GM12865 (cell line): ENCODE measurements around the gene SAFB2.

Experiments
- DNase-seq: peaks from one replicate; pipeline ENCODE4 v3.0.0; 2010; ENCODE audit warnings: low read depth
- H3K4me3 ChIP-seq: 2 replicates; pipeline ENCODE4 v1.5.1; 2011; ENCODE audit warnings: mild to moderate bottlenecking, low read depth, low read length, control low read depth
- TF ChIP-seq, protein P1 (sequence below): IDR thresholded peaks from 2 replicates; pipeline ENCODE4 v1.5.1; 2011; ENCODE audit warnings: low read length, control low read depth, low read depth, inconsistent platforms; ENCODE audit not compliant: insufficient read depth; ENCODE audit errors: missing control alignments

The SAFB2 gene

DNA sequence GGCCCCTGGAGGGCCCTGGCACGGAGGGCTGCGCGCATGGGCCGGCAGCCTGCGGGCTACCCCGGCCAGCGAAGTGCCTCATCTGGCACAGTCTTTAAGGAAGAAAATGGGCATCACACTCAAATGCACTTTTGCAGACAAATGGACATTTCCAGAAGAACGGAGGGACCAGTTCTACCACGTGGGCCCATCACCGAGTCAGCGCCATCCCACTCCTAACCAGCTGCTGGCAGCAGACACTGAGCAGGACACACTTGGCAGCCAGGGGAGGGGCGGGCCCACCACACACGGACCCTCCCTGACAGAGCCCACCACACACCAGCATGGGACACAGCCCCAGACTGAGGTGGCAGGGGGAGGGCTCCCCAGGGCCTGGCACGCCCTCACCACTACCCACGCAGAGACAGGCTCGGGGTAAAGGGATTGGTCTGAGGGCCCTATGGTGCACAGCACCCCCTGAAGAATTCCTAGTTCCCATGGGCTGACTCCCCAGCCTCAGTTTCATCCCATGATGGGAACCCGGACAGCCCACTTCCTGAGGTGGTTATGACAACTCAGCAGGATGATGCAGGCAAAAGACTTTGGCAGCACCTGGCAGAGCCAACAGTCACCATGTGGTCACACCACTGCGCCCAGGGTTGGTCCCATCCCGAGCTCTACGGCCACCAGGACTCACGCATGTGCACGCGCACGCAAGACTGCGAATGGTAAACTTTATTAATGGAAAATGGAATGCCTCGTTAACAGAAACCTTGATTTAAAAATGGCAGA is 36.1 kb downstream of the SAFB2 start:
- no peak for DNase-seq
- no peak overlapping the region for H3K4me3 ChIP-seq
- TF ChIP-seq, protein P1, sequence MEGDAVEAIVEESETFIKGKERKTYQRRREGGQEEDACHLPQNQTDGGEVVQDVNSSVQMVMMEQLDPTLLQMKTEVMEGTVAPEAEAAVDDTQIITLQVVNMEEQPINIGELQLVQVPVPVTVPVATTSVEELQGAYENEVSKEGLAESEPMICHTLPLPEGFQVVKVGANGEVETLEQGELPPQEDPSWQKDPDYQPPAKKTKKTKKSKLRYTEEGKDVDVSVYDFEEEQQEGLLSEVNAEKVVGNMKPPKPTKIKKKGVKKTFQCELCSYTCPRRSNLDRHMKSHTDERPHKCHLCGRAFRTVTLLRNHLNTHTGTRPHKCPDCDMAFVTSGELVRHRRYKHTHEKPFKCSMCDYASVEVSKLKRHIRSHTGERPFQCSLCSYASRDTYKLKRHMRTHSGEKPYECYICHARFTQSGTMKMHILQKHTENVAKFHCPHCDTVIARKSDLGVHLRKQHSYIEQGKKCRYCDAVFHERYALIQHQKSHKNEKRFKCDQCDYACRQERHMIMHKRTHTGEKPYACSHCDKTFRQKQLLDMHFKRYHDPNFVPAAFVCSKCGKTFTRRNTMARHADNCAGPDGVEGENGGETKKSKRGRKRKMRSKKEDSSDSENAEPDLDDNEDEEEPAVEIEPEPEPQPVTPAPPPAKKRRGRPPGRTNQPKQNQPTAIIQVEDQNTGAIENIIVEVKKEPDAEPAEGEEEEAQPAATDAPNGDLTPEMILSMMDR: no peak

DNA sequence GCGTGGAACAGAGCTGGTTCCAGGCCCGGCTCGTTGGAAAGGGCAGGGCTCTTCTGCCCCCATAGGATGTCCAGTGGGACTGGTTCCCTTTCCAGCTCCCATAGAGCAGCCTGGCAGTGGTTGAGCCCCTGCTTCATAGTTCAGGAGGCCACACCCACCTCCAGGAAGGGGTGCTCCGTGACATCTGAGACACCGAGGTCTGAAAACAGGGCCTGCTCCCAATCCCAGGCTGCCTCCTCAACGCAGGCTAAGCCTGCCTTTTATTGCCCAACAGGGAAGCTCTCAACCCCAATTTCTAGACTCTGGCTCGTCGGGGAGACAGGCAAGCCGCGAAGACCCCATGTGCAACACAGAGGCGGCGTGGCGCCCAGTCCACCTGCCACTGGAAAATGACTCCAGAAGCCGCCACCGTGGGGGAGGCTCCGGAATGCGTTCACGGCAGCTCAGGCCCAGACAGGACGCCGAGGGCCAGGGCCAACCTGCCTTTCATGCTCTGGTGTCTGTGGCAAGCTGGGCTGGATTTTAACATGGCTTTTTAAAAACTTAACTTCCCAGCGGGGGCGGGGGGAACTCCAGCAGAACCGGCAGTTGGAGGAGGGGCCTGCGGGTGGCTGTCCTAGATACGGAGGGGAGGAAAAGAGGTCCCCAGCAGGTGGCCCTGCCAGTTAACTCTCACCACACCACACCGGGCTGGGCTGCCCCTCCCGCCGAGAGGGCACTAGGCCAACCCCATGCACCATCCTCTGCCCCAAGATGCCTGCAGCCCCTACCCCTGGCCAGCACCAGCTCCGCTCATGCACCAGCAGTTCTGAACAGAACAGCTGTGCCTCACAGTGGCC is 36.9 kb downstream of the SAFB2 start:
- DNase-seq: no peak
- TF ChIP-seq, protein P1: no peak
- no peak overlapping the region for H3K4me3 ChIP-seq

DNA sequence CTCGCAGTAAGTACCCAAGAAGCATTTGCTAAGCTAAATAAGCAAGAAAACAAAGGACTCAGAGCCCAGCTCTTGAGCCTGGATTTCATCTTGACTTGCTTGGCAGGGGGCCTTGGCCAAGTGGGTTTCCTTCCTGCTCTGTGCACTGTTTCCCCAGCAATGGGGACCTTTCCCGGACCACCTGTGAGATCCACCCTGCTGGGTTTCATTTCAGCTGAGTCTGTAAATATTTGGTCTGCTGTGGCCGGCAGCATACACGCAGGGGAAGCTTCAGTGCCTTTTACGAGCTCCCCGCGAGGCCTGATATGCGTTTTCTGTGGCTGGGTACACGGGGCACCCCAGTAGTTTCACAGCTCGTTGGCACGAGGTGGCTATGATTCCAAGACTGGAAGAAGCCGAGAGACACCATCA is 42.4 kb downstream of the SAFB2 start:
- H3K4me3 ChIP-seq: no peak overlapping the region
- DNase-seq: no peak
- TF ChIP-seq, protein P1: no peak

DNA sequence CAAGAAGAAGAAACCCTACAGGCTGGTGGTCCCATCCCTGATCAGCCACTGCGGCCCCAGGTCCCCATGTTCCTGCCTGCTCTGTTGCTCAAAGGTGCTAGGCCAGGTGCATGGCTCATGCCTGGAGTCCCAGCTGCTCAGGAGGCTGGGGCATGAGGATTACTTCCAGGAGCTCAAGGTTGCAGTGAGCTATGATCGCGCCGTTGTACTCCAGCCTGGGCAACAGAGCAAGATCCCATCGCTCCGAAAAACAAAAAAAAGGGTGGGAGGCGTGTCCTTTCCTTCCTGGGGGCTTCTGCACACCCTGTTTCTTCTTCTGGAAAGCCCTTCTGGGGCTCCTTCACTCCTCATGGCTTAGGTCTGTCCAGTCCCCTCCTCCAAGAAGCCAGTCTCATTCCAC is 42.9 kb downstream of the SAFB2 start:
- TF ChIP-seq, protein P1: no peak
- no peak overlapping the region for H3K4me3 ChIP-seq
- DNase-seq: no peak

DNA sequence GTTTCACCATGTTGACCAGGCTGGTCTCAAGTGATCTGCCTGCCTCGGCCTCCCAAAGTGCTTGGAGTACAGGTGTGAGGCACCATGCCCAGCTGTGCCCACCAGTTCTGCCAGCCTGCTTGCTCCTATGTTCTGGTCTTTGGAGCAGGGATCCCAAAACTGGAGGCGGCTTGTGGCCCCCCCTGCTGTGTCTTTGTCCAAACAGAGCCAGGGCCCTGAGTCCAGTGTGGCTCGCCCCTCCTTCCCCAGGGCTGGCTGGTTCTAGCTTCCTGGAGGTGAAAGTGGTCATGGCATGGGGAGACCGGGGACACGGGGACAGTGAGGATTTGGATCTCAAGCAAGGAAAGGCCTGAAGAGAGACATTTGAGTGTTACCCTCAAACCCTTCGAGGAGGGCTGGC is 43.3 kb downstream of the SAFB2 start:
- TF ChIP-seq, protein P1: no peak
- DNase-seq: no peak
- no peak overlapping the region for H3K4me3 ChIP-seq

DNA sequence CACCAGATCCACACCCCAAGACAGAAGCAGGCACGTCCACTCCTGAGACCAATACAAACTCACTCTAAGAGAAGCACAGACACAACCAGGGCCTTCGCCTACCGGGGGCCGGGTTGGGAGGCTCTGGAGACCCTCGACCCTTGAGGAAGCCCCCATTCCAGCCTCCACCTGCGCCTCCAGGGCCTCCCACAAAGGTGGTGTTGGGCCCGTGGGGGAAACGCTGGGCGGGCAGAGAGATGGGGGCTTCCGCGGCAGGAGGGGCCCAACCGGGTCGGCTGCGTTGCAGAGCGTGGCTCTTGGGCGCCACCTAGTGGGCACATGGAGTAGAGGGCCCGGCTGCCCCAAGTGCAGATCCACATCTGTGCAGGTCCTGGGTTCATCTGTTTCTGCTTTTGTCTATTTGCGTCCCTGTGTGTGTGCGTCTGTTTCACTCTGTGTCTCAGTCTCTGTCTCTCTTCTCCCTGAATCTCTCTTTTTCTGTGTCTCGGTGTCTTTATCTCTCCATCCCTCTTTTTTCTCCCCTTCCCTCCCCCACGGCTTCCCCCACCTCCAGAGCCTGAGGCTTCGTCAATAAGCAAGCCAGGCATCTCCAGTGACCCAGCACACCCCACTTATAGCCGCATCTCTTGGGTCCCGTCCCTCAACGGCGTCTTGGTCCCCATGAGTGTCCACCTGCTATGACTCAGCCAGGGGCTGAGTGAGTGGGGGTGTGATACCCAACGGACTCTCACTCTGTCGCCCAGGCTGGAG is 44.3 kb downstream of the SAFB2 start:
- TF ChIP-seq, protein P1: peak; percentile 96
- no peak overlapping the region for H3K4me3 ChIP-seq
- DNase-seq: peak; percentile 57
